Skeletal muscle satellite cell (primary cell): ENCODE results near the gene SPATA9.
"Not testable (repeated sequence)": the region's sequence is repeated elsewhere in the genome, so short reads cannot be mapped to it uniquely, and the experiment has no call there.

Source experiments
- H3K27me3 ChIP-seq: 2 replicates; pipeline ENCODE4 v1.7.0; 2013; ENCODE audit warnings: low read length; ENCODE audit not compliant: control insufficient read depth, insufficient read depth
- H3K36me3 ChIP-seq: 2 replicates; pipeline ENCODE4 v1.7.0; 2013; ENCODE audit warnings: mild to moderate bottlenecking, control low read depth, low read length; ENCODE audit not compliant: insufficient read depth
- H3K4me1 ChIP-seq: 2 replicates; pipeline ENCODE4 v1.7.0; 2013; ENCODE audit warnings: low read length; ENCODE audit not compliant: control insufficient read depth, insufficient read depth
- H3K4me2 ChIP-seq: 2 replicates; pipeline ENCODE4 v1.7.0; 2013; ENCODE audit warnings: mild to moderate bottlenecking, low read length
- H3K4me3 ChIP-seq: 2 replicates; pipeline ENCODE4 v1.7.0; 2013; ENCODE audit warnings: low read length
- H3K9ac ChIP-seq: 2 replicates; pipeline ENCODE4 v1.7.0; 2013; ENCODE audit warnings: mild to moderate bottlenecking, low read depth, low read length, moderate library complexity
- H3K9me3 ChIP-seq: replicated peaks from 2 replicates; pipeline ENCODE4 v1.7.0; 2013; ENCODE audit warnings: mild to moderate bottlenecking, control low read depth, low read length

SPATA9 gene

DNA sequence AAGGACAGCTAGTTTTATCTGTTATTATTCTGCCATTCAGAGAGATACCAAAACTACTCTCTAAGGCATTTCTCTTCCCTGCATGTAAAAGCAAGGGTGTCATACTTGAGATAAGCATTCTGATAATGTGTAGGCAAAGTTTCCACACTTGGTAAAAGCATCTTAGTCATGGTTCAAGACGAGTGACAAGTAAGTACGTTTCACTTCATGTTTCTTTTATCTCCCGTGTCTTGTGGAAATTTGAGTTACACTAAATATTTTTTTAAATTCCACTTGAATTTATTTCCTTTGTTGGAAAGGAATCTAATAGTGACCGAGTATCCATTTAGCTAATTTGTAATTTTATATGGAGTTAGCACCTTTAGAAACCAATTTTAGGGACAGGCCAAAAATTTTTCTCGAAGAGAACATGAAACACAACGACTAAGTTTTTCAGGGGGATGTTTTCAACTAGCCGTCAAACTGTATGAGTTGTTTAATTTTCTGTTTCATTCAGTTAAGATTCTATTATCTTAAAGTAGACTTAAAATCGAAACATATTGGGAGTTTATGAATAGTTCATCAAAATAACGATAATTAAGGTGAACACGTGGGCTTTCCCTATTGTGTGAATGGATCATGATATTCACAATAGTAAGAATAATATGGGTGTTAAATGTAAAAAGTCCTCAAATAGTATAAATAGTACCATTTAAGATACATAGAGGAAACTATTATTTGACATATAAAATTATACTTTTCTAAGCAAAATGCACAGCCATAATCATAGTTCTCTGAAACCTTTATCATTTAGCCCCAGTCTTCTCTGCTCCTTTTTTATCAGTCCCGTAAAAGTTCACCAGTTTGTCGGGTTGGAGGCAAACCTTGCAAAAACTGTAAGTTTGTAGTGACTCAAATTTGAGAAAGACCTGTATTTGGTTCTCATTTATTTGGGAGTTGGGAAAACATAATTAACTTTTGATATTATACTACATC lies 34.6 kb downstream of the SPATA9 start:
- H3K9ac ChIP-seq: no peak overlapping the region
- peaks cover 15% of the 10 kb centered on the region for H3K4me1 ChIP-seq
- no peaks in the 10 kb centered on the region for H3K9me3 ChIP-seq
- no peaks in the 10 kb centered on the region for H3K27me3 ChIP-seq
- H3K36me3 ChIP-seq: no peaks in the 10 kb centered on the region
- peak overlapping the region; percentile 95 for H3K4me2 ChIP-seq
- no peak overlapping the region for H3K4me3 ChIP-seq

DNA sequence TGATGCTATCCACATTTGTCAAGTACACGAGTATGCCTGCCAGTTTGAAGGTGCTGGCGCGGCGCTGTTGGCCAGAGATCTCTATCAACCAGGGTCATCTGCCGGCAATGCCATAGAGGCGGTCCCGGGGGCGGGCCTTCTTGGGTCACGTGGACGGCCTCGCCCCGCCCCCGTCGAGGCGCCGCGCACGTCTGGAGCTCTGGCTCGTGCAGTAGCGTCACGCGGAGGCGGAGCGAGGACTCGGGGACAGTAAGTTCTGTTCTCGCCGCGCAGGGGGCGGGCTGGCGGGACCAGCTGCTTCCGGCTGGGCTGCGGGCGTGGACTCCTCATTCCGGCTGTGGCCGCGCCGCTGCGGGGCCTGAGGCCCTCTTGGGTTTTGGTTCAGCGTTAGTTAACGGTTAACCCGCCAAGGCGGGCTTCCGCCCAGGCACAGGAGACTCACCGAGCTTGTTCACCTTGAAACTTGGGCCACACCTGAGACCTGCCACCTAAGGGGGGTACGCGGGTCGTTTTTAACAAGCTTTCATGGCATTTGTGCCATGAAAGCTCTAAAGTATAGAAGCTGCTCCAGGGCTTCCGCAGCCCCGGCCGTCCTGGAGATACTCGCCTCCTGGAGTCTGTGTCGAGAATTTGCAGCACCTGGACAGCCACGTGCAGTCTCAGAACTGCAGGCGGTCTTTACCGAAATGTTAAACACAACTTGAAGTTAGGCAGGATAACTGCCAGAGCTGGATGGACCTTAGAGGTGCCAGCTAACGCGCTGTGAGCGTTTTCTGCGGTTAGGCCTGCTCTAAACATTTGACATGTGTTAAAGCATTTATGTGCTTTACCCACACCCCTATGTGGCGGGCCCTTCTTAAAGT lies 36.0 kb downstream of the SPATA9 start, which contains the start of gene RFESD:
RFESD (plus strand) TSS at position 209 of the 863 bp plus-strand sequence. CDS start 5,495 bp downstream, outside the sequence.
- Histone ChIP-seq H3K9ac (peak within 1 kb of the TSS; percentile 95), H3K4me3 (peak within 1 kb of the TSS; percentile 79), H3K36me3 (no peaks in the 10 kb centered on the region), H3K9me3 (no peaks in the 10 kb centered on the region), H3K4me1 (peaks cover 15% of the 10 kb centered on the region), H3K4me2 (peak within 1 kb of the TSS; percentile 95), H3K27me3 (no peaks in the 10 kb centered on the region)

- H3K4me3 ChIP-seq: peak overlapping the region; percentile 79
- H3K9me3 ChIP-seq, H3K36me3 ChIP-seq, H3K27me3 ChIP-seq, H3K9ac ChIP-seq: not testable (repeated sequence)
- peak overlapping the region; percentile 95 for H3K4me2 ChIP-seq
- H3K4me1 ChIP-seq: peaks cover 19% of the 10 kb centered on the region
Observed at GRCh38 chr5:95646226-95646568, 36.6 kb downstream of the SPATA9 start.

GRCh38 chr5:95644351-95645042 lies 38.3 kb downstream of the SPATA9 start:
- no peaks in the 10 kb centered on the region for H3K27me3 ChIP-seq
- no peaks in the 10 kb centered on the region for H3K36me3 ChIP-seq
- no peak overlapping the region for H3K4me3 ChIP-seq
- H3K9me3 ChIP-seq: no peaks in the 10 kb centered on the region
- H3K4me1 ChIP-seq: peaks cover 19% of the 10 kb centered on the region
- no peak overlapping the region for H3K4me2 ChIP-seq
- H3K9ac ChIP-seq: peak overlapping the region; percentile 37

- no peak overlapping the region for H3K9ac ChIP-seq
- no peak overlapping the region for H3K4me2 ChIP-seq
- H3K36me3 ChIP-seq: no peaks in the 10 kb centered on the region
- no peak overlapping the region for H3K4me3 ChIP-seq
- peaks cover 19% of the 10 kb centered on the region for H3K4me1 ChIP-seq
- H3K27me3 ChIP-seq: no peaks in the 10 kb centered on the region
- H3K9me3 ChIP-seq: no peaks in the 10 kb centered on the region
Observed at GRCh38 chr5:95643152-95643551, 39.6 kb downstream of the SPATA9 start.

DNA sequence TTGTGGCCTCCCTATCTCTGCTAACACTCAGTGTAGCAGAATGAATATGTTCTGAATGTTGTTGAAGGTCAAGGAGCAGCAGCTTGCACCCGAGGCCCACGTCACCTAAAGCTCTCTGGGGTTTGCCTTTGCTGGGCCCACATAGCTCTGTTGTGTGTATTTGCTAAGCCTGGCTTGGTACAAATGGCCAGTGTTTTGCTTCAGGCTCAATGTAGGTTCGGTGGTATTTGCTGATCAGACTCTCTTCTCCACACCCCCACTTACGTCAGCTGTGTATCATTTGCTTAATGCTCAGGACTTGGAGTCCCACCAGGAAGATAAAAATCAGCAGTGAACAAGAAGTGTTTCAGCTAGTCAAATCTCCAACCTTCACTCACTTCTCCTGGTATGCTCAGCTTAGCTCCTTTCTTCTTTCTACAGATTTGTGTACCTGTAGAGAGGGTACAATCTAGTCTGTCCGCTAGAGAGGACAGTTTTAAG lies 41.0 kb downstream of the SPATA9 start:
- Histone ChIP-seq H3K9me3 (no peaks in the 10 kb centered on the region), H3K36me3 (no peaks in the 10 kb centered on the region), H3K4me1 (peaks cover 8% of the 10 kb centered on the region), H3K27me3 (no peaks in the 10 kb centered on the region), H3K9ac (no peak overlapping the region), H3K4me3 (no peak overlapping the region), H3K4me2 (peak overlapping the region; percentile 46)

GRCh38 chr5:95638632-95639031 lies 44.2 kb downstream of the SPATA9 start:
- no peak overlapping the region for H3K4me2 ChIP-seq
- peaks cover 3% of the 10 kb centered on the region for H3K4me1 ChIP-seq
- no peak overlapping the region for H3K9ac ChIP-seq
- no peaks in the 10 kb centered on the region for H3K36me3 ChIP-seq
- H3K4me3 ChIP-seq: no peak overlapping the region
- no peaks in the 10 kb centered on the region for H3K9me3 ChIP-seq
- no peaks in the 10 kb centered on the region for H3K27me3 ChIP-seq

DNA sequence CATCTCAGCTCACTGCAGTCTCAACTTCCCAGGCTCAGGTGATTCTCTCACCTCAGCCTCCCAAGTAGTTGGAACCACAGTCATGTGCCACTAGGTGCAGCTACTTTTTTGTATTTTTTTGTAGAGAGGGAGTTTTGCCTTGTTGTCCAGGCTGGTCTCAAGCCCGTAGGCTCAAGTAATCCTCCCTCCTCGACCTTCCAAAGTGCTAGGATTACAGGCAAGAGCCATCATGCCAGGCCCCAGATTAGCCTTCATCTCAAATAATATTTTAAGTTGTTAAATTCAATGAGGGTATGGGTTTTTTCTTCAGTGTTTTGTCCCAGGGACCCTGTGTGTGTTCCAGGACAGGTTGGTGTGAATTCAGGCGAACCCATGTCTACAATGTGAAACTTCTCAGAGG lies 48.7 kb downstream of the SPATA9 start:
- Histone ChIP-seq H3K9me3 (no peaks in the 10 kb centered on the region), H3K9ac (no peak overlapping the region), H3K36me3 (no peaks in the 10 kb centered on the region), H3K4me3 (no peak overlapping the region), H3K4me2 (no peak overlapping the region), H3K4me1 (peaks cover 20% of the 10 kb centered on the region), H3K27me3 (no peaks in the 10 kb centered on the region)

DNA sequence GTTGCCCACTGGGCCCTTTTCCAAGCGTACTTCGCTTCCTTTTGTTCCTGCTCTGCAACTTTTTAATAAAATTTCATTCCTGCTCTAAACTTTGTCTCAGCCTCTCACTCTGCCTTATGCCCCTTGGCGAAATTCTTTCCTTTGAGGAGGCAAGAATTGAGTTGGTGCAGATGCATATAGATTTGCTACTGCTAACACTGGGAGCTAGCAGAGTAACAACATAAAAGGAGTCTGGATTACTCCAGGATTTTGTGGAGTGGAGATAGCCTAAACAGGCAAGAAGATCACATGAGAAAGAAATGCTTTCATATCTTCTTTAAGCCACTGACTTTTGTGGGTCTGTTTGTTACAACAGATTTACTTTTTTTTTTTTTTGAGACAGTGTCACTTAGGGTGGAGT lies 49.1 kb downstream of the SPATA9 start:
- Histone ChIP-seq H3K36me3 (no peaks in the 10 kb centered on the region), H3K4me1 (peaks cover 20% of the 10 kb centered on the region), H3K27me3 (no peaks in the 10 kb centered on the region), H3K4me2 (no peak overlapping the region), H3K4me3 (no peak overlapping the region), H3K9me3 (no peaks in the 10 kb centered on the region), H3K9ac (no peak overlapping the region)

- H3K9me3 ChIP-seq, H3K4me2 ChIP-seq: not testable (repeated sequence)
Observed at GRCh38 chr5:95632942-95633341, 49.8 kb downstream of the SPATA9 start.

More at GRCh38 chr5:95632942-95633341, 49.8 kb downstream of the SPATA9 start:
- H3K9ac ChIP-seq, H3K4me3 ChIP-seq, H3K27me3 ChIP-seq, H3K36me3 ChIP-seq: not testable (repeated sequence)
- peaks cover 20% of the 10 kb centered on the region for H3K4me1 ChIP-seq
